ENCODE data around the gene EDEM2.
"Not testable (repeated sequence)": the region's sequence is repeated elsewhere in the genome, so short reads cannot be mapped to it uniquely, and the experiment has no call there.

The EDEM2 gene, protein sequence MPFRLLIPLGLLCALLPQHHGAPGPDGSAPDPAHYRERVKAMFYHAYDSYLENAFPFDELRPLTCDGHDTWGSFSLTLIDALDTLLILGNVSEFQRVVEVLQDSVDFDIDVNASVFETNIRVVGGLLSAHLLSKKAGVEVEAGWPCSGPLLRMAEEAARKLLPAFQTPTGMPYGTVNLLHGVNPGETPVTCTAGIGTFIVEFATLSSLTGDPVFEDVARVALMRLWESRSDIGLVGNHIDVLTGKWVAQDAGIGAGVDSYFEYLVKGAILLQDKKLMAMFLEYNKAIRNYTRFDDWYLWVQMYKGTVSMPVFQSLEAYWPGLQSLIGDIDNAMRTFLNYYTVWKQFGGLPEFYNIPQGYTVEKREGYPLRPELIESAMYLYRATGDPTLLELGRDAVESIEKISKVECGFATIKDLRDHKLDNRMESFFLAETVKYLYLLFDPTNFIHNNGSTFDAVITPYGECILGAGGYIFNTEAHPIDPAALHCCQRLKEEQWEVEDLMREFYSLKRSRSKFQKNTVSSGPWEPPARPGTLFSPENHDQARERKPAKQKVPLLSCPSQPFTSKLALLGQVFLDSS

DNA sequence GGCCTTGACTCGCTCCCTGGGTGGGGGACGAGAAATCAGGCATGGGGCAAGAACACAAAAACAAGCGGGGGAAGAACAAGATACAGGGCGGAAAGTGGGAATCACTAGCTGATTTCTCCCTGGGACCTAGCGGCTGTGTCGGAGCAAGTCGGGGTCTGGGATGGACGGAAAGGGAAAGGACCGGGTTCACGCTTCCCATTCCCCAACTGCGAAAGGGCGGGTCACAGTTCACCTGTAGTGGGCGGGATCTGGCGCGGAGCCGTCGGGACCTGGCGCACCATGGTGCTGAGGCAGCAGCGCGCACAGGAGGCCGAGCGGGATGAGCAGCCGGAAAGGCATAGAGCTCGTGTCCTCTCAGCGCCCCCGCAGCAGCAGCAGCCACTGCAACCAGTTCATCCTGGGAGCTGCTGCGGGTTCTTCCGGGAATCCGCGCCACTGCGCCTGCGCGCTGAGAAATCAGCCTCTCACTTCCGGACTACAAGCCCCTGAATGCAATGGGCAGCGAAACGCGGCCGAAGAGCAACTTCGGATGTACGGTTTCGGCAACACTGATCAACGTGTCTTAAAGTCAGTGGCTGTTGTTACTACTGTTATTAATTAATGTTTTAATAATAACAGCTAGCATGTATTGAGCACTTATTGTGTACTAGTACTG lies at the start of gene EDEM2:
Gene EDEM2, minus strand, starts transcription at position 417 of the 655 bp plus-strand sequence. Its CDS starts 78 bp downstream, at position 339.
- DNase-seq = peak; percentile 92

DNA sequence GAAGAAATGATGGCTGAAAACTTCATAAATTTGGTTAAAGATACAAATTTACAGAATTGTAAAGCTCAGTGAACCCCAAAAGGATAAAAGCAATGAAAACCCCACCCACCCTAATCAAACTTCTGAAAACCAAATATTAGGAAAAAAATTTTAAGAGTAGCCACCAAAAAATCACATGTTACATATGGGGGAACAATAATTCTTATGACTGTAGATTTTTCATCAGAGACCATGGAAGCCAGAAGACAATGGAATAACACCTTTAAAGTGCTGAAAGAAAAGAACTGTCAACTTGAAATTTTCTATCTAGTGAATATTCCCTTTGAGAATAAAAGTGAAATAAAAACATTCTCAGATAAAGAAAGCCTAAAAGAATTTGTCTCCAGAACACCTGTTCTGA lies 49.2 kb upstream of the EDEM2 start:
- DNase-seq = no peak

DNA sequence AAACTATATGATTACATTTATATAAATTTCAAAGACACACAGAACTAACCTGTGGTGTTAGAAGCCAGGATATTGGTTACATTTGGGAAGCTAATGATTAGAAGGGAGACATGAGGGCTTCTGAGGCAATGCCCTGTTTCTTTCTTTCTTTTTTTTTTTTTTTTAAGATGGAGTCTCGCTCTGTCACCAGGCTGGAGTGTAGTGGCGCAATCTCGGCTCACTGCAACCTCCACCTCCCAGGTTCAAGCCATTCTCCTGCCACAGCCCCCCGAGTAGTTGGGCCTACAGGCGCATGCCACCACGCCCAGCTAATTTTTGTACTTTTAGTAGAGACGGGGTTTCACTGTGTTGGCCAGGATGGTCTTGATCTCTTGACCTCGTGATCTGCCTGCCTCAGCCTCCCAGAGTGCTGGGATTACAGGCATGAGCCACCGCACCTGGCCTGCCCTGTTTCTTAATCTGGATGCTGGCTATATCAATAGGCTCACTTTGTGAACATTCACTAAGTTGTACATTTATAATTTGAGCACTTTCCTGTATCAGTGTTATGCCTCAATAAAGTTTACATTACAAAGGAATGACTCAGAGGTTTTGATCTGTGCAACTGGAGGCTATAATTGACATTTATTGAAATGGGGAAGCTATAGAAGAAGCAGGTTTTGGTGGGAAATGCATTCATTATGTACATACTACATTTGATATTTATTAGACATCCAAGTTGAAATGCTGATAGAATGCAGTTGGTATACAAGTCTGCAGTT lies 46.1 kb upstream of the EDEM2 start:
- peak; percentile 55 for DNase-seq

DNA sequence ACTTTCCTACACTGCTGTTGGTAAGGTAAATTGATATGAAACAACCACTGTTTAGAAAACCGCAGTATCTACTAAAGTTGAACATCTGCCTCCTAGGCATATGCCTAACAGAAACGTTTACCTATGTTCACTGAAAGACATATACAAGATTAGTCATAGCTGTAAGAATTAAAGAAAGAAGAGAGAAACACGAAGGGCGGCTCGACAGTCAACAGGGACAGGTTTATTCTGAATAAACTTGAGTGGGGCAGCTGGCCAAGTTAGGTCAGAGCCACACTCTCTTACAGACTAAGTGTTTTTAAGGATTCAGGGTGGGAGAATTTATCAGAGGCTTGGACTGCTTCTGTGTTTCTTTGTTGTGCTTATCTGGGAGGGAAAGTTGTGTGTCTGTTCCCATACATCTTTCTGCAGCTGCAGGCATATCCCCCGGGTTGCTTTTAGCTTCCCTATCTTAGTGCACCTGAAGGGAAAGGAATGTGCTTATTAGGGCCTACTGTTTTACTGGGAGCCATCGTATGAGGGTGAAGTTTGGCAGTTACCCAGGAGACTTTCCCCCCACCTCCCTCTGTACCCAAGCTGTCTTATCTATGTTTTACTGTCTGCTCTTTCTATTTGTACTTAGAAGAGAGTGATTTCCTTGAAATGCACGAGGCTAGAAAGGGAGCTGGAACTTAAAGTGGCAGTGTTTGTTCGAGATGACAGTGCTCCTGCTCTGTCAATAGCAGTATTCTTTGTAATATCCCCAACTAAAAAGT lies 45.2 kb upstream of the EDEM2 start:
- no peak for DNase-seq

DNA sequence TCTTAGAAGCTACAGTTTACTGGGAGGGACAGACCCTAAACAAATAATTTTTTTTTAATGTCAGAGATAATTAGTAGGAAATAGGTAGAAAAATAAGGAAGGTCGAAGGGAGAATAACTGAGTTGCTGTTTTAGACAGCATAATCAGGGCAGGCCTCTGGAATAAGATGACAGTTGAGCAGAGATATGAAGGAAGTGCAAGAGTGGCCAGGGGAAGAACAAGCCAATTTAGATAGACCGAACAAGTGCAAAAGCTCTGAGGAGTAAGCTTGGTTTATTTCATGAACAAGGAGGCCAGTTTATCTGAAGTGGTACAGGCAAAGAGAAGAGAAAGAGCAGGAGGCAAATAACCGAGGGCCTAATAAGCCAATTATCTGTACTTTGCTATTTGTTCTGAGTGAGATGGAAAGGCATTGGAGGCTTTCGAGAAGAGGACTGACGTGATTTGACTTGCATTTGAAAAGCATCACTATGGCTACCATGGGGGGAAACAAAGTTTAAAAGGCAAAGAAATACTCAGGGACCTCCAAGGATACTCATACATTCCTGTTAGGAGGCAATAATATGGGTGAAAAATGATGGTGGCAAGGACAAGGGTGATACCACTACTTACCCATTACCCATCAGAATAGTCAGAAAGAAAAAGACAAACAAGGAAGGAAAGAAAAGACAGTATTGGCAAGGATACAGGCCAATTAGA lies 44.4 kb upstream of the EDEM2 start:
- no peak for DNase-seq

DNA sequence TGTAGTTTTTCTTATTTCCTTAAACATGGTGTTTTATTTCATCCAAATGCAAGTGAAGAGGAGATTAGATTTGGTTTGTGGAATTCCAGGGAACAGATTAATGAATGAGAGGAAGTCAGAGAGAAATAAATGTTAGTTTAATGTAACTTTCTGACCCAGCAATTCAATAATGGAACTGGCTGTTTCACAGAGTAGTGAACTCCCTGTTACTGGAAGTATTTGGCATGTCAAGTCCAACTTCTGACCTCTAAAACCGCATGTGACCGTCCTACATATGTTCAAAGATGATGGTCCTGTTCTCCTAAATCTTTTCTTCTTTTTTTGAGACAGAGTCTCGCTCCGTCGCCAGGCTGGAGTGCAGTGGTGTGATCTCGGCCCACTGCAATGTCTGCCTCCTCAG lies 43.4 kb upstream of the EDEM2 start:
- no peak for DNase-seq

DNA sequence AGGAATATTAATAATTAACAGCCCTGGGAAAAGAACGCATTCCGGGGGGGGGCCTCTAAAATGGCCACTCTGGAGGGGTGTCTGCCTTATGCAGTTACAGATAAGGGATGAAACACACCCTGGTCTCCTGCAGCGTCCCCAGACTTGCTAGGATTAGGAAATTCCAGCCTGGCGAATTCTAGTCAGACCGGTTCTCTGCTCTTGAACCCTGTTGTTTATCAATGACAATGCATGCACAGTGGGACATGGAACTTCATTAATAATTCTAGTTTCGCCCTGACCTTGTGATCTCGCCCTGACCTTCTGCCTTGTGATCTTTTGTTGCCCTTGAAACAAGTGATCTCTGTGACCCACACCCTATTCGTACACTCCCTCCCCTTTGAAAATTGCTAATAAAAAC lies 42.1 kb upstream of the EDEM2 start:
- not testable (repeated sequence) for DNase-seq

DNA sequence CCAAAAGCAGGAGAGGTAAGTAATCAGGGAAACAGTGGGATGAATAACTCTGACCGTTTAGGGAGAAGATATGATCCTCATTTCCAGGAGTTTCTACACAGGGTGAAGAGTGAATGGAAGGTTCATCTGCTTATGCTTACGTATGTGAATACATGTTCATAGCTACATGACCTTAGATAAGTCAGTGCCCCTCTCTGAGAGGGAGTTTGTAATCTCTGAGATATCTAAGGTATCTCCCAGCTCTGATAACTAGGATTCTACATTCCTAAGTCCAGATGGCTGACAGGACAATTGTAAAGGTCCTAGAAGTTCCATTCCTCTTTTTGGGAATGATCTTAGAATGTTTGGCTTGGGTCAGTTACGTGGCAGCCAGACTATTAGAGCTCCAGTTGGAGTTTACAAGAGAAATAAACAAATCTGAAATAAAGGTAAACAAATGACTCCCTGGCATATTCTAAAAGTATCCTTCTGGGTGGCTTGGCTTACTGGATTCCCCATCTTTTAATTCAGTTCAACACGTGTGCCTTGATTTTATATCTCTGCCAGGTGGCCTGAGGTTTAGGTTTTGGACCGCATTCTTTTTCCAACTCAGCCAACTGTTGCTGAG lies 40.6 kb upstream of the EDEM2 start:
- no peak for DNase-seq

DNA sequence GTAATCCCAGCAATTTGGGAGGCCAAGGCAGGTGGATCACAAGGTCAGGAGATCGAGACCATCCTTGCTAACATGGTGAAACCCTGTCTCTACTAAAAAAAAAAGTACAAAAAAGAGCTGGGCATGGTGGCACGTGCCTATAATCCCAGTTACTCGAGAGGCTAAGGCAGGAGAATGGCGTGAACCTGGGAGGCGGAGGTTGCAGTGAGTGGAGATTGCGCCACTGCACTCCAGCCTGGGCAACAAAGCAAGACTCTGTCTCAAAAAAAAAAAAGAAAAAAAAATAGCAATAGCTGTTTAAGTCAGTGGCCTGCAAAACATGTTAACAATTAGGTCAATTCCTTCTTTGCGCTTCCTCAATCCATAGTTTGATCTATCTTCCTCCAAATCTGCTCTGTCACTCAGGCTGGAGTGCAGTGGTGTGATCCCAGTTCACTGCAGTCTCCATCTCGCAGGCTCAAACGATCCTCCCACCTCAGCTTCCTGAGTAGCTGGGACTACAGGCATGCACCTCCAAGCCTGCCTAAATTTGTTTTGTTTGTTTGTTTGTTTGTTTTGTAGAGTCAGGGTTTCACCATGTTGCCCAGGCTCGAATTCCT lies 39.7 kb upstream of the EDEM2 start:
- not testable (repeated sequence) for DNase-seq

DNA sequence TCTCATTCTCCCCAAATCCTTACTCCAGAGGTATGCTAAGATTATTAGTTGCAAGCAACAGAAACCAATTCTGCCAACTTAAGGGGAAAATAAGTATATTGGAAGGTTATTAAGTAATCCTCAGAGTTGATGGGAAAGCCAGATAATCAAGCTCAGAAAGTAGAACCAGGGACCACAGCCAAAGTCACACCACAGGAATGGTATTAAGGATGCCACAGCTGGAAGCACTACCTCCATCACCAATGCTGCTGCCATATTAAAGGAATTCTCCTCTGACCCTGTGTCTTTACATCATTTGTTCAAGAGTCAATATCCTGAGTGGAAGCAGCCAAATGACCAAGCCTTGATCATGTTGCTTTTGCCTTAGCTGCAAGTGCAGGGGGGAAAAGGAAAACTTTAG lies 34.6 kb upstream of the EDEM2 start:
- no peak for DNase-seq

DNA sequence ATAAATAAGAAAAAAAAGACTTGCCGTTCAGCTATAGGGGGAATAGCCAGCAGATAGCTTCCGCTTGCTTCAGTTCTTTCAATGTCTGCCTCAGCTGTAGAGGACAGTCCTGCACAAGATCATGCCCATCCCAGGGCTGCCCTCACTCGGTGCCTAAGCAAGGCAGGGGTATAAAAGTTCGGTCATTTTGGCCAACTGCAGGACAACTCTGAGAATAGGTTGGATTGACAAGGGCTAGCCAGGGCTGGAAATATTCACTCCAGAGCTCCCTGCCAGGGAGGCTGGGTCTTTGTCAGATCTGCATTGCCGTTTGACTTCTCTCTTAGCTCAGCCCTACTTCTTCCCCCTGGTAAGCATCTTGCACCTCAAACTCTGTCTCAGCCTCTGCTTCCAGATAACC lies 33.1 kb upstream of the EDEM2 start:
- DNase-seq = no peak

DNA sequence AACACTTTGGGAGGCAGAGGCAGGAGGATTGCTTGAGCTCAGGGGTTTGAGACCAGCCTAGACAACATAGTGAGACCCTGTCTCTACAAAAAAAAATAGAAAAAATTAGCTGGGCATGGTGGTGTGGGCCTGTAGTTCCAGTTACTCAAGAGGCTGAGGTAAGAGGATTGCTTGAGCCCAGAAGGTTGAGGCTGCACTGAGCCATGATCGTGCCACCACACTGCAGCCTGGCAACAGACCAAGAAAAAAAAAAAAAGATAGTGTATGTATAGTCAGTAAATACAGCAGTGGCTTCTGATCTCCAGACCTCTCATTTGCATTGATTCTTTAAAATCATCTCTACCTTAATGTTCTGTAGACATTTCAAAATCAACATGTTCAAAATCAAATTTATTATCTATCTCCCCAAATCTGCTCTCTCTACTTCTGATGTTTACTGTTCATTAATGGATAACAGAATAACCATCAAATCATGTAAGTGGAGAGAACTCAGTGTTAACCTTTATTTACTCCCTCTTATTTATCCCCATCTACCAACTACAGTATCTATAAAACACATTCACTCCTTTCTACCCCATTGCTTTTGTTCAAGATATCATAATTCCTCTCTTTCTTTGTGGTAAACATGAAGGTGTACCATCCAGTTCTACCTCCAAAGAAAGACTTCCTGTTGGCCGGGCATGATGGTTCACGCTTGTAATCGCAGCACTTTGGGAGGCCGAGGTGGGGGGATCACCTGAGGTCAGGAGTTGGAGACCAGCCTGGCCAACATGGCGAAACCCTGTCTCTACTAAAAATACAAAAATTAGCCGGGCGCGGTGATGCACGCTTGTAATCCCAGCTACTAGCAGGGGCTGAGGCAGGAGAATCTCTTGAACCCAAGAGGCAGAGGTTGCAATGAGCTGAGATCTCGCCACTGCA lies 32.4 kb upstream of the EDEM2 start:
- no peak for DNase-seq

DNA sequence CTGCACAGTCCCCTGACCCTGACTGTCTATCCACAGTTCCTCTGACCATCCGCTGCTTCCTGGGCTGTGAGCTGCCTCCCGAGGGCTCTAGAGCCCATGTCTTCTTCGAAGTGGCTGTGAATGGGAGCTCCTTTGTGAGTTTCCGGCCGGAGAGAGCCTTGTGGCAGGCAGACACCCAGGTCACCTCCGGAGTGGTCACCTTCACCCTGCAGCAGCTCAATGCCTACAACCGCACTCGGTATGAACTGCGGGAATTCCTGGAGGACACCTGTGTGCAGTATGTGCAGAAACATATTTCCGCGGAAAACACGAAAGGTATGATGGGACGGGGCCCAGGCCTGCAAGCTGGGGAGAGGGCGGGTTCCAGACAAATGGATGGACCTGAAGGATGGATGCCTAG lies 29.0 kb upstream of the EDEM2 start:
- DNase-seq = no peak

DNA sequence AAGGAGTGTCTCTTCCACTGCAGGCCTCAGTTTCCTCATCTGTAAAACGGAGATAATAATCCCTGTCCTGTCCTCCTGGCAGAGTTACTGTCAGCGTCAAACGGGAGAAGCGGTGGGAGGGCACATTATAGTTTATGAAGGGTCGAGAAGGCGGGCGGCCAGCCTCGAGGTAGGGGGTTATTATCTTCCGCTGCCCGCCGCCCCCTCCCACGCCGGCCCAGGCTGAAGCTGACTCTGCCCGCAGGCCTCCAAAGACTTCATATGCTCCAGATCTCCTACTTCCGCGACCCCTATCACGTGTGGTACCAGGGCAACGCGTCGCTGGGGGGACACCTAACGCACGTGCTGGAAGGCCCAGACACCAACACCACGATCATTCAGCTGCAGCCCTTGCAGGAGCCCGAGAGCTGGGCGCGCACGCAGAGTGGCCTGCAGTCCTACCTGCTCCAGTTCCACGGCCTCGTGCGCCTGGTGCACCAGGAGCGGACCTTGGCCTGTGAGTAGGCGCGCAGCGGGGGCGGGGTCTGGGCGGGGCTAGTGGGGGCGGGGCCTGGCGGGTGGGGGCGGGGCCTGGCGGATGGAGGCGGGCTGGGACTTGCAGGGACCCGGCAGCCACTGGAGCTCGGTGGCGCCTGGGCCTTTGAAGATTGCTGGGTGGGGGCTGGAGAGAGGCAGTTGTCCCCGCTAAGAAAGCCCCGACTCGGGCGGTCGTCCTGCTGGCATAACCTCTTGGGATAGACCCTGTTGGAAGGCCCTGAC lies 27.5 kb upstream of the EDEM2 start:
- no peak for DNase-seq

DNA sequence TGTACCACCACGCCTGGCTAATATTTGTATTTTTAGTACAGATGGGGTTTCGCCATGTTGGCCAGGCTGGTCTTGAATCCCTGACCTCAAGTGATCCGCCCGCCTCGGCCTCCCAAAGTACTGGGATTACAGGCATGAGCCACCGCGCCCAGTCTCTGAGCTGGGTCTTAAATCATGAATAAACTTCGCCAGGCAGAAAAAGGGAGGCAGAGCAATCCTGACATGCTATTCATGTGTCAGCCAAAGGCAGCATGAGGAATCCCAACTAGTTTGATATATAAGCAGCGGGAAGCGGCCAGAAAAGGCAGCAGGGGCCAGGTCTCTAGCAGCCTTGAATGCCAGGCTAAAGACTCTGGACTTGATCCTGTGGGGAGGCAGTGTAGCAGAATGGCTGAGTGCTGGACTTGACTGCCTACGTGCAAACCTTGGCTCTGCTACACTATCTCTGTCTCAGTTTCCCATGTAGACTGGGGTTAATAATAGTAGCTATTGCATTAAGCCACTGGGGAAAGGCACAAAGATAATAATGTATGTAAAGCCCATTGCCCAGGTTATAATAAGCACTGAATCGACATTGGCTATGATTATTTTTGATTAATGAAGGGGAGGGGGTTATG lies 26.5 kb upstream of the EDEM2 start:
- DNase-seq = no peak

DNA sequence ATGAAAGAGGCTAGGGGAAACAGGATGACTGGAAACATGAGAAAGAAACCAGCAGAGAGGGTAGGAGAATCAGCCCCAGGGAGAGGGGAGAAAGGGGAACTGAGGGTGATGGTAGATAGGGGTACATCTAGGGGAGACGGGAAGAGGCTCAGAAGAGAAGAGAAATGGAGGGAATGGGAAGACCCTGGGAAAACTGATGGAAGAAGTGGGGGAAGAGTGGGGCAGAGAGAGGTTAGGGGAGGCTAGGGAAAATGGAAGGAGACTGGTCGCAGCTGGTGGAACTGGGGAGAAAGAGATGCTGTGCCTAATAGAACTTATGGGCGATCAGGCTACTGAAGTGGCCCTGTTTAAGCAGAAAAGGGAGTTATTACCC lies 25.3 kb upstream of the EDEM2 start:
- no peak for DNase-seq

DNA sequence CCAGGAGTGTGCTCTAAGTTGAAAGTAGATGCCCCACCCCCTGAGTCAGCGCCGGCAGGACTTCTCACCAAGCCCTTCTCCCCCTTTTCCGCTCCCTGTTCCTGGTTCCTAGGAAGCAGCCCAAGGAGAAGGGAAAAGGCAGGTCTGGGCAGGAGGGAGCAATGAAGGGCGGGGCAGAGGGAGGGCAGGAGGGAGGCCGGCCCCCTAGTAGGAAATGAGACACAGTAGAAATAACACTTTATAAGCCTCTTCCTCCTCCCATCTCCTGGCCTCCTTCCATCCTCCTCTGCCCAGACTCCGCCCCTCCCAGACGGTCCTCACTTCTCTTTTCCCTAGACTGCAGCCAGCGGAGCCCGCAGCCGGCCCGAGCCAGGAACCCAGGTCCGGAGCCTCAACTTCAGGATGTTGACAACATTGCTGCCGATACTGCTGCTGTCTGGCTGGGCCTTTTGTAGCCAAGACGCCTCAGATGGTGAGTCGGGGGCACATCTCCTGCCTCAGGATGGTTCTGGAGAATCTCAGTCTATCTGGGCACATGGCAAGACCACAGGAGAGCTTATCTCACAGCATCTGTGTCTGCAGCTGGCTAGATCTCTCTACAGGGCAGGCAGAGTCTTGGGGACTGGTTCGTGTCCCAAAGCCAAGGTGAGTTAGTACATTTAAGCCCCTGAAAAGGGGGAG lies 24.8 kb upstream of the EDEM2 start, which contains the start of gene PROCR:
Gene PROCR, plus strand, starts transcription at position 320 of the 681 bp plus-strand sequence. Its CDS starts 83 bp downstream, at position 403.
- peak; percentile 97 for DNase-seq

DNA sequence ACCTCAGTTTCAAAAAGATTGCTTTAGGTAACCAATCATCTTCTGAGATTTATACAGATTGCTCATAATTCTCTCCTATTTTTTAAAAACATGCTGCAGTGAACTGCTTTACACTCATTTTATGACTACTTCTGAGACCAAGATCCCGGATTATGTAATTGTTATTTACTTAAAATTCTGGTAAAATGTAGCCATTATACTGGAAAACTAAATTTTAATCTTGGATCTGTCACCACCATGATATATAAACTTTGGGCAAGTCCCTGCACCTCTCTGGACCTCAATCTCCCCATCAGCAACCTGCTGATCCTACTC lies 24.3 kb upstream of the EDEM2 start:
- no peak for DNase-seq

Measured in HCEC 1CT (cell line).